K562 (cell line): ENCODE results near the gene NUTF2. TPM values are rescaled to one million over a fixed set of nuclear protein-coding genes. Genes with fewer than 3 reads are reported as not detected.

Experiments
- CAMTA2 ChIP-seq: fragments of 250-450 bp; sonication (Bioruptor Pico); conservative IDR thresholded peaks from 2 replicates; pipeline ENCODE4 v1.5.1; 2022
- DIDO1 ChIP-seq: fragments of 450-650 bp; IDR thresholded peaks from 2 replicates; pipeline ENCODE4 v1.6.1; 2016; ENCODE audit warnings: low read depth, missing biosample characterization, missing genetic modification characterization
- DPF2 ChIP-seq: fragments of 450-650 bp; IDR thresholded peaks from 2 replicates; pipeline ENCODE4 v1.6.1; 2016
- LCOR ChIP-seq: sonication (generic); formaldehyde crosslinking; IDR thresholded peaks from 2 replicates; pipeline ENCODE4 v1.8.0; 2022; ENCODE audit warnings: mild to moderate bottlenecking, missing genetic modification reagents
- NR2C2 ChIP-seq, 2 experiments: fragments of 200-800 bp in 1 of 2; sonication (Bioruptor generic) in 1 of 2; sonication (generic) in 1 of 2; formaldehyde crosslinking in 1 of 2; IDR thresholded peaks; 2 replicates each; pipeline versions ENCODE4 v1.6.1 to v1.8.0; 2016 to 2022; ENCODE audit warnings: mild to moderate bottlenecking in 1 of 2, missing compliant biosample characterization in 1 of 2, missing genetic modification characterization in 1 of 2, missing genetic modification reagents in 1 of 2
- RBM34 ChIP-seq: fragments of 200-400 bp; formaldehyde crosslinking; IDR thresholded peaks from 2 replicates; pipeline ENCODE4 v1.6.1; 2018; ENCODE audit warnings: low read length, borderline replicate concordance; ENCODE audit not compliant: insufficient read depth
- RBM39 ChIP-seq: fragments of 200-400 bp; formaldehyde crosslinking; optimal IDR thresholded peaks from 2 replicates; pipeline ENCODE3; 2018; ENCODE audit warnings: low read depth, low read length
- RNF2 ChIP-seq: sonication (generic); IDR thresholded peaks from 2 replicates; pipeline ENCODE4 v1.6.1; 2016
- polyA plus RNA-seq, 8 experiments: library from polyadenylated mRNA; depleted of rRNA in 4 of 8; stranded (reverse) in 5 of 8; unstranded in 3 of 8; fragments of >200 nt; fragmentation: Nextera tagmentation in 2 of 8; fragmentation: Illumina TruSeq in 1 of 8; extraction: Ambion mirVana in 2 of 8; extraction: Trizol in 1 of 8; gene quantifications; 2 replicates each; pipeline versions ENCODE4 v1.2.1 to v1.2.3, GENCODE V29; 2011 to 2014; ENCODE audit warnings: inconsistent platforms in 1 of 8, missing spikeins in 1 of 8
- total RNA-seq, 7 experiments: library from RNA; depleted of rRNA in 6 of 7; stranded (reverse); fragments of >200 nt in 6 of 7; fragmentation: Illumina TruSeq in 2 of 7; extraction: Trizol in 2 of 7; gene quantifications; 2 replicates each; pipeline versions ENCODE4 v1.2.1 to v1.2.3, GENCODE V29; 2011 to 2021; ENCODE audit warnings: low replicate concordance in 1 of 7
- TF ChIP-seq, protein P1 (sequence below): fragments of 450-650 bp; formaldehyde crosslinking; IDR thresholded peaks from 2 replicates; pipeline ENCODE4 v1.4.0; 2020; ENCODE audit warnings: mild to moderate bottlenecking, mixed read lengths
- TF ChIP-seq, protein P2 (sequence below): fragments of 450-650 bp; IDR thresholded peaks from 2 replicates; pipeline ENCODE4 v1.6.1; 2014; ENCODE audit warnings: low read depth, mild to moderate bottlenecking, moderate library complexity, borderline replicate concordance
- TF ChIP-seq, protein P3 (sequence below): sonication (generic); formaldehyde crosslinking; IDR thresholded peaks from 2 replicates; pipeline ENCODE4 v1.9.0; 2022; ENCODE audit warnings: mild to moderate bottlenecking, missing genetic modification reagents
- TF ChIP-seq, protein P4 (sequence below): fragments of 250-450 bp; sonication (Bioruptor Pico); IDR thresholded peaks from 2 replicates; pipeline ENCODE4 v1.5.0; 2021; ENCODE audit warnings: mild to moderate bottlenecking, borderline replicate concordance
- TF ChIP-seq, protein P5 (sequence below): fragments of 450-650 bp; formaldehyde crosslinking; IDR thresholded peaks from 2 replicates; pipeline ENCODE4 v1.4.0; 2022; ENCODE audit warnings: missing genetic modification characterization
- TF ChIP-seq, protein P6 (sequence below), 3 experiments: fragments of 200-800 bp in 1 of 3; sonication (Bioruptor generic) in 1 of 3; sonication (generic) in 1 of 3; formaldehyde crosslinking in 1 of 3; IDR thresholded peaks; 2 replicates each; pipeline versions ENCODE4 v1.6.1 to v1.8.0; 2016 to 2022; ENCODE audit warnings: mild to moderate bottlenecking in 2 of 3, missing compliant biosample characterization in 2 of 3, missing genetic modification characterization in 2 of 3, missing genetic modification reagents in 1 of 3
- TF ChIP-seq, protein P7 (sequence below): fragments of 450-650 bp; formaldehyde crosslinking; IDR thresholded peaks from 2 replicates; pipeline ENCODE4 v1.4.0; 2022; ENCODE audit warnings: missing genetic modification characterization

The NUTF2 gene
- total and polyA plus RNA-seq, 9 of the 15 experiments (the other 6 are each of a cell fraction or from before 2014, with no cell fraction given): 106 to 248 (median 147) TPM

DNA sequence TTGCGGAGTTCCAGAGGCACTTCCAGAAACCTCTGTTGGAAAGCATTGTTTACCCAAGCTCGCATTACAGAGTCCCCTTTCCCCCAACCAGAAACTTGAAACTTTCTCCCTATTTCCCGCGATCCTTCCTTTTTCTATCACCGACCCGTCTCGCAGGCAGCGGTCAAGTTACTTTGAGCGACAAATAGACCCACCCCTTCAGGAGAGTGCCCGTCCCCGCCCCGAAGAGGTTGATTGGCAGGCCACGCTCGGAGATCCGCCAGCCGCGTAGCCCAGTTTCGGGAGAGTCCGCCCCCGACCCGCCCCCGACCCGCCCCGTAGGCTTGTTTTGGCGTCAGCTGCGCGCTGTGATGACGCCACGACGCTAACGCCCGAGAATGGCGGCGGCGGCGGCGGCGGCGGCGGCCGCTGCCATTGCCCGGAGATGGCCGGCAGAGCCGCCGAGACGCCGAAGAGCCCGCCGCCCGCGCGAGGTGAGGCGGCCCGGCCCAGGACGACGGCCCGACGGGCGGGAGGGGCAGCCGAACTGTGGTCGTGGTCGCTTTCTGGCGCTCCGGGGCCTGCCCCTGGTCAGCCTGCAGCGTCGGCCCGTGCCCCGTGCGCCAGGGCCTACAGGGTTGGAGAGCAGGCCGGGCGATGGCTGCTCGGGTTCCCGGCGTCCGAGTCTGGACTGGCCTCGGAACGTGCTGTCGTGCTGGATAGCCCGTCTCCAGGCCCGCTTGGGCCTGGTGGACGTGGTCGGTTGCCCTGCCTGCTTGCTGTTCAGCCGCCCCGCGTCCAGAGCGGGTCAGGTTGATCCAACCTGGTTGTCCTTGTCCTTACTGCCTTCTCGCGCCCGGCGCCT lies 46.4 kb downstream of the NUTF2 start, which contains the start of gene PSKH1 (continued):
- TF ChIP-seq, protein P1, sequence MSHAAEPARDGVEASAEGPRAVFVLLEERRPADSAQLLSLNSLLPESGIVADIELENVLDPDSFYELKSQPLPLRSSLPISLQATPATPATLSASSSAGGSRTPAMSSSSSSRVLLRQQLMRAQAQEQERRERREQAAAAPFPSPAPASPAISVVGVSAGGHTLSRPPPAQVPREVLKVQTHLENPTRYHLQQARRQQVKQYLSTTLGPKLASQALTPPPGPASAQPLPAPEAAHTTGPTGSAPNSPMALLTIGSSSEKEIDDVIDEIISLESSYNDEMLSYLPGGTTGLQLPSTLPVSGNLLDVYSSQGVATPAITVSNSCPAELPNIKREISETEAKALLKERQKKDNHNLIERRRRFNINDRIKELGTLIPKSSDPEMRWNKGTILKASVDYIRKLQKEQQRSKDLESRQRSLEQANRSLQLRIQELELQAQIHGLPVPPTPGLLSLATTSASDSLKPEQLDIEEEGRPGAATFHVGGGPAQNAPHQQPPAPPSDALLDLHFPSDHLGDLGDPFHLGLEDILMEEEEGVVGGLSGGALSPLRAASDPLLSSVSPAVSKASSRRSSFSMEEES: no peak
- TF ChIP-seq, protein P2, sequence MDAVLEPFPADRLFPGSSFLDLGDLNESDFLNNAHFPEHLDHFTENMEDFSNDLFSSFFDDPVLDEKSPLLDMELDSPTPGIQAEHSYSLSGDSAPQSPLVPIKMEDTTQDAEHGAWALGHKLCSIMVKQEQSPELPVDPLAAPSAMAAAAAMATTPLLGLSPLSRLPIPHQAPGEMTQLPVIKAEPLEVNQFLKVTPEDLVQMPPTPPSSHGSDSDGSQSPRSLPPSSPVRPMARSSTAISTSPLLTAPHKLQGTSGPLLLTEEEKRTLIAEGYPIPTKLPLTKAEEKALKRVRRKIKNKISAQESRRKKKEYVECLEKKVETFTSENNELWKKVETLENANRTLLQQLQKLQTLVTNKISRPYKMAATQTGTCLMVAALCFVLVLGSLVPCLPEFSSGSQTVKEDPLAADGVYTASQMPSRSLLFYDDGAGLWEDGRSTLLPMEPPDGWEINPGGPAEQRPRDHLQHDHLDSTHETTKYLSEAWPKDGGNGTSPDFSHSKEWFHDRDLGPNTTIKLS: 0 out of 2 replicates have a peak, but pooled peaks have one; percentile 51
- TF ChIP-seq RNF2 (no peak), DPF2 (no peak), DIDO1 (tag) (no peak), CAMTA2 (CRISPR knock-in tag) (no peak), NR2C2 (CRISPR knock-in tag; IDR thresholded peaks at IDR 0.05) (no peak), NR2C2 (tag; IDR thresholded peaks at IDR 0.05) (peak; percentile 35; the same call in 1 of the 2 replicates), LCOR (CRISPR knock-in tag) (no peak), RBM34 (no peak), RBM39 (no peak)
- TF ChIP-seq, protein P3, sequence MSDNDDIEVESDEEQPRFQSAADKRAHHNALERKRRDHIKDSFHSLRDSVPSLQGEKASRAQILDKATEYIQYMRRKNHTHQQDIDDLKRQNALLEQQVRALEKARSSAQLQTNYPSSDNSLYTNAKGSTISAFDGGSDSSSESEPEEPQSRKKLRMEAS (CRISPR knock-in tag): peak; percentile 48; the same call in 1 of the 2 replicates
- TF ChIP-seq, protein P4, sequence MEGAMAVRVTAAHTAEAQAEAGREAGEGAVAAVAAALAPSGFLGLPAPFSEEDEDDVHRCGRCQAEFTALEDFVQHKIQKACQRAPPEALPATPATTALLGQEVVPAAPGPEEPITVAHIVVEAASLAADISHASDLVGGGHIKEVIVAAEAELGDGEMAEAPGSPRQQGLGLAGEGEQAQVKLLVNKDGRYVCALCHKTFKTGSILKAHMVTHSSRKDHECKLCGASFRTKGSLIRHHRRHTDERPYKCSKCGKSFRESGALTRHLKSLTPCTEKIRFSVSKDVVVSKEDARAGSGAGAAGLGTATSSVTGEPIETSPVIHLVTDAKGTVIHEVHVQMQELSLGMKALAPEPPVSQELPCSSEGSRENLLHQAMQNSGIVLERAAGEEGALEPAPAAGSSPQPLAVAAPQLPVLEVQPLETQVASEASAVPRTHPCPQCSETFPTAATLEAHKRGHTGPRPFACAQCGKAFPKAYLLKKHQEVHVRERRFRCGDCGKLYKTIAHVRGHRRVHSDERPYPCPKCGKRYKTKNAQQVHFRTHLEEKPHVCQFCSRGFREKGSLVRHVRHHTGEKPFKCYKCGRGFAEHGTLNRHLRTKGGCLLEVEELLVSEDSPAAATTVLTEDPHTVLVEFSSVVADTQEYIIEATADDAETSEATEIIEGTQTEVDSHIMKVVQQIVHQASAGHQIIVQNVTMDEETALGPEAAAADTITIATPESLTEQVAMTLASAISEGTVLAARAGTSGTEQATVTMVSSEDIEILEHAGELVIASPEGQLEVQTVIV (CRISPR knock-in tag): no peak
- TF ChIP-seq, protein P5, sequence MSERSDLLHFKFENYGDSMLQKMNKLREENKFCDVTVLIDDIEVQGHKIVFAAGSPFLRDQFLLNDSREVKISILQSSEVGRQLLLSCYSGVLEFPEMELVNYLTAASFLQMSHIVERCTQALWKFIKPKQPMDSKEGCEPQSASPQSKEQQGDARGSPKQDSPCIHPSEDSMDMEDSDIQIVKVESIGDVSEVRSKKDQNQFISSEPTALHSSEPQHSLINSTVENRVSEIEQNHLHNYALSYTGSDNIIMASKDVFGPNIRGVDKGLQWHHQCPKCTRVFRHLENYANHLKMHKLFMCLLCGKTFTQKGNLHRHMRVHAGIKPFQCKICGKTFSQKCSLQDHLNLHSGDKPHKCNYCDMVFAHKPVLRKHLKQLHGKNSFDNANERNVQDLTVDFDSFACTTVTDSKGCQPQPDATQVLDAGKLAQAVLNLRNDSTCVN (CRISPR knock-in tag): no peak
- TF ChIP-seq, protein P6, sequence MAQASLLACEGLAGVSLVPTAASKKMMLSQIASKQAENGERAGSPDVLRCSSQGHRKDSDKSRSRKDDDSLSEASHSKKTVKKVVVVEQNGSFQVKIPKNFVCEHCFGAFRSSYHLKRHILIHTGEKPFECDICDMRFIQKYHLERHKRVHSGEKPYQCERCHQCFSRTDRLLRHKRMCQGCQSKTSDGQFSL (CRISPR knock-in tag; IDR thresholded peaks at IDR 0.05): no peak
- TF ChIP-seq, protein P6 (tag; IDR thresholded peaks at IDR 0.05): no peak
- TF ChIP-seq, protein P7, sequence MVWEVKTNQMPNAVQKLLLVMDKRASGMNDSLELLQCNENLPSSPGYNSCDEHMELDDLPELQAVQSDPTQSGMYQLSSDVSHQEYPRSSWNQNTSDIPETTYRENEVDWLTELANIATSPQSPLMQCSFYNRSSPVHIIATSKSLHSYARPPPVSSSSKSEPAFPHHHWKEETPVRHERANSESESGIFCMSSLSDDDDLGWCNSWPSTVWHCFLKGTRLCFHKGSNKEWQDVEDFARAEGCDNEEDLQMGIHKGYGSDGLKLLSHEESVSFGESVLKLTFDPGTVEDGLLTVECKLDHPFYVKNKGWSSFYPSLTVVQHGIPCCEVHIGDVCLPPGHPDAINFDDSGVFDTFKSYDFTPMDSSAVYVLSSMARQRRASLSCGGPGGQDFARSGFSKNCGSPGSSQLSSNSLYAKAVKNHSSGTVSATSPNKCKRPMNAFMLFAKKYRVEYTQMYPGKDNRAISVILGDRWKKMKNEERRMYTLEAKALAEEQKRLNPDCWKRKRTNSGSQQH (CRISPR knock-in tag): no peak
